GM19395 (cell line): ENCODE results near the gene GALNS.
"Not testable (repeated sequence)": the region's sequence is repeated elsewhere in the genome, so short reads cannot be mapped to it uniquely, and the experiment has no call there.

Source experiments
- ATAC-seq: cut with Tn5 transposase; IDR thresholded peaks from one replicate; pipeline ENCODE4 v1.9.1; 2021; ENCODE audit warnings: mild to moderate bottlenecking, moderate library complexity; ENCODE audit not compliant: unreplicated experiment

GALNS gene

GRCh38 chr16:88839745-88840599 lies 16.8 kb downstream of the GALNS start:
- ATAC-seq, result no peak

GRCh38 chr16:88839026-88839529 lies 17.7 kb downstream of the GALNS start:
- no peak for ATAC-seq

GRCh38 chr16:88838566-88838965 lies 18.2 kb downstream of the GALNS start:
- no peak for ATAC-seq

GRCh38 chr16:88837806-88838205 lies 18.9 kb downstream of the GALNS start:
- ATAC-seq, result no peak

- ATAC-seq, result no peak
Measured at GRCh38 chr16:88836791-88837190, 20.0 kb downstream of the GALNS start.

DNA sequence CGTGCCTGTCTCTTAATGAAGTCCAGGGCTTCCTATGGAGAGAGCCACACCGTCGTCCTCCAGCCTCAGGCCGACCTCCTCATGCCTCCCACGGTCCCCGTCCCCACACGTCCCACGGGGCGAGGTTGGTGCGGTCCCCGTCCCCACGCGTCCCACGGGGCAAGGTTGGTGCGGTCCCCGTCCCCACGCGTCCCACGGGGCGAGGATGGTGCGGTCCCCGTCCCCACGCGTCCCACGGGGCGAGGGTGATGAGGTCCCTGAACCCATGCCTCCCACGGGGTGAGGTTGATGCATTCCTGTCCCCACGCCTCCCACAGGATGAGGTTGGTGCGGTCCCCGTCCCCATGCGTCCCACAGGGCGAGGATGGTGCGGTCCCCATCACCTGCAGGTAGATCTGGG lies 20.9 kb downstream of the GALNS start:
- ATAC-seq, result no peak

DNA sequence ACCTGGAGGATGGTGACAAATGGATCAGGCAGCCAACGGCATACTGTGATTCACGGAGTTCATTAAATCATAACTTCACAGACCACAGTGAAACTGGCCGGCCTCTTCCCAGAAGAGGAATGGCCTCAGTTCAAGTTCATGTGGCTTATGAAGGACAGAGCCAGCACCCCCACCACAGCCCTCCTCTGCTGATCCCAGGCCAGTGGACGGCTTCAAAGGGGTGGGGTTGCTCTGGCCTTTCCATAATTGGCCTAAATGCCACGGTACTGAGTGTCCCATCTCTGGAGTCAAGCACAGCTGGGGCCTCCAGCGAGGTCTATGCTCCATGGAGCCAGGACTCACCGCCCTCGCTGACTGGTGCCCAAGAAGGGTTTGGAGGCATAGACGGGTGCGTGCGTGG lies 21.4 kb downstream of the GALNS start:
- no peak for ATAC-seq

DNA sequence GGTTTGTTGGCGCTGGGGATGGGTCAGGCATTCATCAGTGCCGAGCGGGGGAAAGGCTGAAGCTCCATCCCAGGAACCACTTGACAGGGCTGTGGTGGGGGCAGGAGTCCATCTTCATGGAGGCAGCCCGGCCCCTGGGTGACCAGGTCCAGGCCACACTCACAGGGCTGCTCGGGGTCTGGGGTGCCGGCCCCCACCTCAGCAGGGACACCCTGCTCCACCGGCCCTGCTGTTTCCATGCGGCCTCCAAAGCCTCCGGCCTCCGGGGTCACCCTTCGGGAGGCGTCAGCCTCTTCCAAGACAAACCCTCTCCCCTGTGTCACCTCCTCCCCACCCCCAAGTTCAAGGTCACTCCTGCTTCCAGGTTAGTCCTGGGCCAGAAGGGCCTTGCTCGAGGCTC lies 22.1 kb downstream of the GALNS start:
- no peak for ATAC-seq

- no peak for ATAC-seq
Measured at GRCh38 chr16:88833086-88833485, 23.7 kb downstream of the GALNS start.

GRCh38 chr16:88831838-88832237 lies 24.9 kb downstream of the GALNS start:
- ATAC-seq, result no peak

DNA sequence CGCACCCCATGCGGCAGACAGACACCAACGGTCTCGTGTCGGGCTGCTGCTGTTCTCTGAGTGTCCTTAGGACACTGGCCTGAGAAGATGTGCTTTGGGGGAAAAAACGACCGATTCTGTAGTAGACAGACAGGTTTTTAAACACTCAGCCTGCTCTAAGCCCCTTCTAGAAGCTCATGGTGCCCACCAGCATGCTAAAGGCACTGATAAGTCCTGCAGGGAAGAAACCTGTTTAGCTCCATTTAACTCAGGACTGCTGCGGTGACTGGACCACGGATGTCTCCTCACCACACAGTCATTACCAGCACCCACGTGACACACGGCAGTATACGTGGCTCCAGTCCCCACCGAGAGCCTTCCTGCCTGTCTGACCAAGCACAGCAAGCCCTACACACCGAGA lies 26.0 kb downstream of the GALNS start:
- ATAC-seq, result no peak

DNA sequence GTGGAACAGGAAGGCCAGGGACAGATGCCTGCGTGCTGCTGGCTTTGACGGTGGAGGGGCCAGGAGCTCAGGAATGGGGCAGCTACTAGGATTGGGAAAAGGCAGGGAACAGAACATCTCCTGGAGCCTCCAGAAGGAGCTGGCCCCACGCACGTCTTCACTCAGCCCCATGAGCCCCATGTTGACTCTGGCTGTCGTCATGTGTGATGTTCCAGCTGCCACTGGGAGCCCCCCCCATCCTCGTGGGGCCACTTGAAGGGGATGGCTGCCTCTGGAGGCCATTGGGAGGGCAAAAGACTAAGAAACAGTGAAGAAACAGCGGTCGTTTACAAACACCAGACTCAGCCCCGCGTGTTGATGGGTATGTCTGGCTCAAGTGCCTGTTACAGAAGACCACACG lies 26.5 kb downstream of the GALNS start:
- no peak for ATAC-seq

GRCh38 chr16:88828711-88829110 lies 28.0 kb downstream of the GALNS start:
- no peak for ATAC-seq

- ATAC-seq, result no peak
Measured at GRCh38 chr16:88827727-88828126, 29.0 kb downstream of the GALNS start.

GRCh38 chr16:88826070-88826840 lies 30.5 kb downstream of the GALNS start:
- ATAC-seq, result no peak

- no peak for ATAC-seq
Measured at GRCh38 chr16:88825146-88825545, 31.6 kb downstream of the GALNS start.

DNA sequence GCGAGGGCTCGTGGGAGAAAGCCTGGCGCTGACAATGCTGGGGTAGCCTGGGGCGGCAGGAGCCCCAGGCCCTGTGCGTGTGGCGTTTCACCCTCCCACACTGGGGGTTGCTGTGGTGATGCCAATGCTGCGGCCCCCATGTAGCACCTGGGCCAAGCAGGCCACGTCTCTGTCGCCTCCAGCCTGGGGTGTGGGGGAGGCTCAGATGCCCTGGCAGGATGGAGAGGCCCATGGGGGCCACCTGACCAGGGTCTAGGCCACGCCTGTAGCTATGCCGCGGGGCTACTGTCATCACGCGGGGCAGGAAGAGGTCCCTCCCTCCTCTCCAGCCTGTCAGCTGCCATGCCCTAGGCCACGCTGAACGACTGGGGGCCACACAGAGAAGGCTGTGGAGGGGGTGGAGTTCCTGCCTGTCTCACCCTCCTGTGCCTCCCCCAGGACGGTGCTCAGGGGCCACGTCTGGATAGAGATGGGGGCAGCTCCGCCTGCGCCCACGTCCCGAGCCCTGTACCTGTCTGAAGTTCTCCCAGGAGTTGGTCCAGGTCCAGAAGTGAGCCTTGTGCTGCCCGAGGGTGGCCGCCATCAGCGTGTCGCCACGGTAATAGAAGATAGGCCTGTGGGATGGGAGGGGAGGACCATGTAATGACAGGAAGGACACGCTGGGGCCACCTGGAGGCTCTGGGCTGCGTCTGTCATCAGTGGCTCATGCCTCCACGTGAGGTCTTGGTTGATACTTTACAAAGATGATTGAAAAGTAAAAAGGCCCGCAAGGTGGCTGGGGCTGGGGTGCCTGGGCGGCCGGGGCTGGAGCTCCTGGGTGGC lies 32.3 kb downstream of the GALNS start:
- no peak for ATAC-seq

DNA sequence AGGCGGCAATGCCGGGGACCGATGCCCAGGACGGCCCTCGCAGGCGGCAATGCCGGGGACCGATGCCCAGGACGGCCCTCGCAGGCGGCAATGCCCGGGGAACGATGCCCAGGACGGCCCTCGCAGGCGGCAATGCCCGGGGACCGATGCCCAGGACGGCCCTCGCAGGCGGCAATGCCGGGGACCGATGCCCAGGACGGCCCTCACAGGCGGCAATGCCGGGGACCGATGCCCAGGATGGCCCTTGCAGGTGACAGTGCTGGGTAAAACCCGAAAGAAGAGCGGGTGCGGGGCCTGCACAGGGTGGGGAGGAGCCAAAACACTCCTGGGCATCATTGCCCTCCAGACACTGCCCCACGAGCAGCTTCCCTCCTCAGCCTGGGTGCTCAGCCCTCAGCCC lies 33.1 kb downstream of the GALNS start:
- not testable (repeated sequence) for ATAC-seq

DNA sequence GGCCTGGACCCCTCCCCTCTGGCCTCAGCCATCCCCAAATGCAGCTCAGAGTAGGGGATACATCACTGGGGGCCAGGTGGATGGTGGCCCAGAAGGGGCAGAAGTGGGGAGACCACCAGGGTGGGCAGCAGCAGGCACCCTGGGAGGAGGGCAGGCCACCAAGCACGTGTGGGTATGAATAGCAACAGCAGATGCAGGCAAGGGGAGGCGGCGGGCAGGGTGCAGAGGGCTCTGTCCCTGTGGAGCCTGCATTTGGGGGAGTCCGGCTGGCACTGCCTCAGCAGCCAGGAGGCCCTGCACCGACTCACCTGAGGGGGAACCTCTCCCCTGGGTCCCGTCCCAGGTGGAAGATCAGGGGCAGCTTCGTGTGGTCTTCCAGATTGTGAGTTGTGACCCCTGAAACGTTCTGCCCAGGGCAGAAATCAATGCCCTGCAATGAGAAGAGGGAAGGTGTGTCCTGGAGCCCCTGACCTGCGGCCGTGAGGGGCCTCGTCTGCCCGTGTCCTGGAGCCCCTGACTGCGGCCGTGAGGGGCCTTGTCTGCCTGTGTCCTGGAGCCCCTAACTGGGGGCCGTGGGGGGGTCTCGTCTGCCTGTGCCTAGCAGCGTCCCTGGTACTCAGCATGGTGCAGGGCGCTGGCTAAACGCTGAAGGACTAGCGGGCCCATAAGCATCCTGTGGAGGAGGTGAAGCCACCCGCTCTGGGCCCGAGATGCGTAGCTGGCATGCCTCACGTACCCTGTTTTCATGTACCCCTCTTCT lies 34.3 kb downstream of the GALNS start:
- ATAC-seq, result no peak

GRCh38 chr16:88821168-88821850 lies 35.4 kb downstream of the GALNS start:
- ATAC-seq, result no peak
